NOMO-1 (cell line): ENCODE measurements around the gene CREB3L2.
"Not testable (repeated sequence)": the region's sequence is repeated elsewhere in the genome, so short reads cannot be mapped to it uniquely, and the experiment has no call there.

ENCODE experiments used
- DNase-seq, 2 experiments: peaks; one replicate each; lab custom pipeline; 2025; ENCODE audit not compliant: unreplicated experiment in 2 of 2; lab: John Stamatoyannopoulos, UW

The CREB3L2 gene

GRCh38 chr7:138001529-138002095 lies at the start of gene CREB3L2:
Gene CREB3L2, minus strand, starts transcription at chr7:138002086. Its CDS starts 381 bp downstream, at chr7:138001705.
- peak; percentile 10 to 17 for DNase-seq

GRCh38 chr7:138049505-138050116 lies 47.7 kb upstream of the CREB3L2 start:
- DNase-seq, result no peak

- no peak for DNase-seq
Measured at GRCh38 chr7:138047907-138048306, 46.0 kb upstream of the CREB3L2 start.

- DNase-seq, result no peak
Measured at GRCh38 chr7:138044897-138045296, 43.0 kb upstream of the CREB3L2 start.

- not testable (repeated sequence) for DNase-seq
Measured at GRCh38 chr7:138040063-138040462, 38.2 kb upstream of the CREB3L2 start.

GRCh38 chr7:138036135-138036534 lies 34.2 kb upstream of the CREB3L2 start:
- DNase-seq, result no peak

GRCh38 chr7:138033241-138033640 lies 31.4 kb upstream of the CREB3L2 start:
- no peak for DNase-seq

- DNase-seq, result no peak
Measured at GRCh38 chr7:138032770-138033169, 30.9 kb upstream of the CREB3L2 start.

GRCh38 chr7:138032186-138032585 lies 30.3 kb upstream of the CREB3L2 start:
- DNase-seq, result no peak

GRCh38 chr7:138030679-138031351 lies 28.9 kb upstream of the CREB3L2 start:
- DNase-seq, result no peak

GRCh38 chr7:138029941-138030340 lies 28.1 kb upstream of the CREB3L2 start:
- DNase-seq, result no peak

- no peak for DNase-seq
Measured at GRCh38 chr7:138029126-138029525, 27.2 kb upstream of the CREB3L2 start.

GRCh38 chr7:138027100-138027499 lies 25.2 kb upstream of the CREB3L2 start:
- no peak for DNase-seq

GRCh38 chr7:138025215-138026186 lies 23.6 kb upstream of the CREB3L2 start:
- no peak for DNase-seq

GRCh38 chr7:138024765-138025164 lies 22.9 kb upstream of the CREB3L2 start:
- no peak for DNase-seq

- no peak for DNase-seq
Measured at GRCh38 chr7:138024343-138024691, 22.4 kb upstream of the CREB3L2 start.

GRCh38 chr7:138023618-138024342 lies 21.9 kb upstream of the CREB3L2 start:
- DNase-seq, result peak in 1 of 2 experiments; percentile 29

- DNase-seq, result no peak
Measured at GRCh38 chr7:138021889-138022288, 20.0 kb upstream of the CREB3L2 start.

GRCh38 chr7:138017992-138018391 lies 16.1 kb upstream of the CREB3L2 start:
- DNase-seq, result no peak

GRCh38 chr7:138015096-138015495 lies 13.2 kb upstream of the CREB3L2 start:
- DNase-seq, result no peak
